ENCODE data around the gene COL4A2.

COL4A2 gene

DNA sequence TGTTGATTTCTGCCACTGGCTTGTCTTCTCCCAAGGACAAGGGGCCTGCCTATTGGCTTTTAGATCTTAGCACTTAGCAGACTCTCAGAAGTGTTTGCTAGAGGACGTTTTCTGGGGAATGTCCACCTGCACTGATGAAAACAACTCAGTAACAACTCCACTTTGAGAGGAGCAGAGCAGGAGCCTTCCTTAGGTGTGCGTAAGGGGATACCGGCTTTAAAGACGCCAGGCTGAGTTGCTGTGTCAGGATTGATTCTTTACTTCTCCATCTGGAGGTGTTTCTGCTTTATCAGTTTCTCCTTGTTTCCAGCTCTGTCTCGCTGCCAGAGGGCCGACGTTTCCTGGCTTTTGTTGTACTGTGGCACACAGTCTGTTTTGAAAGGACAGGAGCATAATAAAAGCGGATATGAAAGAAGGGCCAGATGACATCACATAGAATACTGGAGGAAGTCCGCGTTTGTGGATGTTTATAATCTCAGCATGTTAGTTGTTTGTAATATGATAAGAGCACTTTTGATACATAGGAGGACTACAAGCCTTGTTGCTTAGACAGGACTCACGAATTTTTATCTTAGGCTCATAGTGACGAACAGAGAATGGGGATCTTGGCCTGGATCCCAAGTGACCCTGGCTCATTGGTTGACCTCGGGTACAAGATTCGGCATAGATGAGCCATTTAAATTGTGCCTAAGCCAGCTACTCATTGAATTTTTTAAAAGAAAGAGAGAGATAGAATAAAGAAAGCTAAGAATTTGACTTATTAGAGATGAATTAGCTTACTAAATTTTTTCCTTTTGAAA lies 34.6 kb downstream of the COL4A2 start:
- Histone ChIP-seq H3K27ac (ENCODE audit: low read depth, low read length, poor library complexity, severe bottlenecking) (no peak overlapping the region), H3K79me2 (ENCODE audit: insufficient read depth, low read length) (no peaks in the 10 kb centered on the region), H3K9me3 (ENCODE audit: low read length) (no peaks in the 10 kb centered on the region), H3F3A (ENCODE audit: insufficient read depth, low read length) (no peaks in the 10 kb centered on the region), H3K4me3 (ENCODE audit: low read depth, low read length, poor library complexity, severe bottlenecking) (no peak overlapping the region), H3K4me1 (ENCODE audit: insufficient read depth, low read length, severe bottlenecking) (no peaks in the 10 kb centered on the region), H3K9me2 (ENCODE audit: low read depth, low read length) (no peaks in the 10 kb centered on the region), H3K9ac (ENCODE audit: low read length) (no peak overlapping the region), H3K36me3 (ENCODE audit: insufficient read depth, low read length) (no peaks in the 10 kb centered on the region), H4K20me1 (ENCODE audit: insufficient read depth, low read length) (no peaks in the 10 kb centered on the region), H3K27me3 (ENCODE audit: insufficient read depth, low read length) (0 out of 2 replicates have a peak, but pooled peaks cover 5% of the 10 kb centered on the region), H2AFZ (ENCODE audit: low read length) (no peak overlapping the region), H3K4me2 (ENCODE audit: low read length) (no peak overlapping the region)
- TF ChIP-seq, protein P1, sequence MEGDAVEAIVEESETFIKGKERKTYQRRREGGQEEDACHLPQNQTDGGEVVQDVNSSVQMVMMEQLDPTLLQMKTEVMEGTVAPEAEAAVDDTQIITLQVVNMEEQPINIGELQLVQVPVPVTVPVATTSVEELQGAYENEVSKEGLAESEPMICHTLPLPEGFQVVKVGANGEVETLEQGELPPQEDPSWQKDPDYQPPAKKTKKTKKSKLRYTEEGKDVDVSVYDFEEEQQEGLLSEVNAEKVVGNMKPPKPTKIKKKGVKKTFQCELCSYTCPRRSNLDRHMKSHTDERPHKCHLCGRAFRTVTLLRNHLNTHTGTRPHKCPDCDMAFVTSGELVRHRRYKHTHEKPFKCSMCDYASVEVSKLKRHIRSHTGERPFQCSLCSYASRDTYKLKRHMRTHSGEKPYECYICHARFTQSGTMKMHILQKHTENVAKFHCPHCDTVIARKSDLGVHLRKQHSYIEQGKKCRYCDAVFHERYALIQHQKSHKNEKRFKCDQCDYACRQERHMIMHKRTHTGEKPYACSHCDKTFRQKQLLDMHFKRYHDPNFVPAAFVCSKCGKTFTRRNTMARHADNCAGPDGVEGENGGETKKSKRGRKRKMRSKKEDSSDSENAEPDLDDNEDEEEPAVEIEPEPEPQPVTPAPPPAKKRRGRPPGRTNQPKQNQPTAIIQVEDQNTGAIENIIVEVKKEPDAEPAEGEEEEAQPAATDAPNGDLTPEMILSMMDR (IDR thresholded peaks at IDR 0.05; ENCODE audit: low read length) = no peak
- no peak for TF ChIP-seq EZH2 (IDR thresholded peaks at IDR 0.05; ENCODE audit: borderline replicate concordance, low read length)

DNA sequence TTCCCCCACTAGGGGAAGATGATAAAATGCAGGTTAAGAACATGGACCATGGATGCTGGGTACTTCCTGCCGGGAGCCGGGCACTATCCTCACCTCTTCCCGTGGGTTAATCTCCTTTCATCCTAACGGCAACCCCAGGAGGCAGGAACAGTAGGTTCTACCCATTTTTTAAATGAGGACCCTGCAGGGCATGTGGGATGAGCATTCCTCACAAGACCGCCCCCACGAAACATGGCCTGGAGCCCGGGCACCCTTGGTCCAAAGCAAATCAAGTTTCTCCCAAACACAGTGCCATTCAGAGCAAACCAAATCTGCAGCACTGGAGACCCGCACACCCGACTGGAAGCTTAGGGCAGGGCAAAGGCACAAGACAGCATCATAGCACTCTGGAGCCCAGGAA lies 35.4 kb downstream of the COL4A2 start:
- Histone ChIP-seq H2AFZ (ENCODE audit: low read length) (no peak overlapping the region), H3K27me3 (ENCODE audit: insufficient read depth, low read length) (0 out of 2 replicates have a peak, but pooled peaks cover 5% of the 10 kb centered on the region), H3K79me2 (ENCODE audit: insufficient read depth, low read length) (no peaks in the 10 kb centered on the region), H3K4me3 (ENCODE audit: low read depth, low read length, poor library complexity, severe bottlenecking) (no peak overlapping the region), H4K20me1 (ENCODE audit: insufficient read depth, low read length) (no peaks in the 10 kb centered on the region), H3K4me1 (ENCODE audit: insufficient read depth, low read length, severe bottlenecking) (no peaks in the 10 kb centered on the region), H3K9me3 (ENCODE audit: low read length) (no peaks in the 10 kb centered on the region), H3K9me2 (ENCODE audit: low read depth, low read length) (no peaks in the 10 kb centered on the region), H3F3A (ENCODE audit: insufficient read depth, low read length) (no peaks in the 10 kb centered on the region), H3K4me2 (ENCODE audit: low read length) (no peak overlapping the region), H3K36me3 (ENCODE audit: insufficient read depth, low read length) (no peaks in the 10 kb centered on the region), H3K27ac (ENCODE audit: low read depth, low read length, poor library complexity, severe bottlenecking) (no peak overlapping the region), H3K9ac (ENCODE audit: low read length) (no peak overlapping the region)
- TF ChIP-seq EZH2 (IDR thresholded peaks at IDR 0.05; ENCODE audit: borderline replicate concordance, low read length) = no peak
- TF ChIP-seq, protein P1 (IDR thresholded peaks at IDR 0.05; ENCODE audit: low read length) = no peak

- Histone ChIP-seq H3K79me2 (ENCODE audit: insufficient read depth, low read length) (no peaks in the 10 kb centered on the region), H3K27me3 (ENCODE audit: insufficient read depth, low read length) (0 out of 2 replicates have a peak, but pooled peaks cover 5% of the 10 kb centered on the region)
Observed at GRCh38 chr13:110343241-110343865, 36.3 kb downstream of the COL4A2 start.

More at GRCh38 chr13:110343241-110343865, 36.3 kb downstream of the COL4A2 start:
- H3K4me3 ChIP-seq (ENCODE audit: low read depth, low read length, poor library complexity, severe bottlenecking) = no peak overlapping the region
- H4K20me1 ChIP-seq (ENCODE audit: insufficient read depth, low read length) = no peaks in the 10 kb centered on the region
- H3K9me3 ChIP-seq (ENCODE audit: low read length) = no peaks in the 10 kb centered on the region
- H2AFZ ChIP-seq (ENCODE audit: low read length) = no peak overlapping the region
- H3F3A ChIP-seq (ENCODE audit: insufficient read depth, low read length) = no peaks in the 10 kb centered on the region
- TF ChIP-seq, protein P1 (IDR thresholded peaks at IDR 0.05; ENCODE audit: low read length) = no peak
- no peak for TF ChIP-seq EZH2 (IDR thresholded peaks at IDR 0.05; ENCODE audit: borderline replicate concordance, low read length)
- no peaks in the 10 kb centered on the region for H3K36me3 ChIP-seq (ENCODE audit: insufficient read depth, low read length)
- H3K9me2 ChIP-seq (ENCODE audit: low read depth, low read length) = no peaks in the 10 kb centered on the region
- H3K9ac ChIP-seq (ENCODE audit: low read length) = no peak overlapping the region
- H3K4me2 ChIP-seq (ENCODE audit: low read length) = no peak overlapping the region
- H3K4me1 ChIP-seq (ENCODE audit: insufficient read depth, low read length, severe bottlenecking) = no peaks in the 10 kb centered on the region
- H3K27ac ChIP-seq (ENCODE audit: low read depth, low read length, poor library complexity, severe bottlenecking) = no peak overlapping the region
